KMS-11 (cell line): Measurements from ENCODE around the gene CAPN7.

Source experiments
- H2AFZ ChIP-seq: fragments of 200-600 bp; sonication (generic); 2 replicates; pipeline ENCODE4 v1.6.1; 2016; ENCODE audit warnings: antibody characterized with exemption, mixed run types, low read depth
- H3K27ac ChIP-seq: fragments of 200-600 bp; sonication (generic); 2 replicates; pipeline ENCODE4 v1.6.1; 2016; ENCODE audit warnings: mild to moderate bottlenecking, mixed run types
- H3K27me3 ChIP-seq: fragments of 200-600 bp; sonication (generic); 2 replicates; pipeline ENCODE4 v1.6.1; 2017; ENCODE audit warnings: mild to moderate bottlenecking, low read depth, mixed run types, moderate library complexity; ENCODE audit not compliant: insufficient read depth
- H3K36me3 ChIP-seq: fragments of 200-600 bp; sonication (generic); 2 replicates; pipeline ENCODE4 v1.6.1; 2017; ENCODE audit warnings: mild to moderate bottlenecking, mixed run types; ENCODE audit not compliant: insufficient read depth
- H3K4me1 ChIP-seq: fragments of 200-600 bp; sonication (generic); 2 replicates; pipeline ENCODE4 v1.6.1; 2016; ENCODE audit warnings: mild to moderate bottlenecking, low read depth, mixed run types; ENCODE audit not compliant: poor library complexity, severe bottlenecking
- H3K4me2 ChIP-seq: fragments of 200-600 bp; sonication (generic); 2 replicates; pipeline ENCODE4 v1.7.0; 2016; ENCODE audit warnings: mild to moderate bottlenecking, mixed run types
- H3K4me3 ChIP-seq: fragments of 200-600 bp; sonication (generic); IDR thresholded peaks from 2 replicates; pipeline ENCODE4 v1.6.1; 2017; ENCODE audit warnings: low read depth, low read length, mixed read lengths; ENCODE audit not compliant: insufficient read depth
- H3K79me2 ChIP-seq: fragments of 200-600 bp; sonication (generic); 2 replicates; pipeline ENCODE4 v1.6.1; 2016; ENCODE audit warnings: low read depth, mixed run types; ENCODE audit not compliant: insufficient read depth
- H3K9ac ChIP-seq: fragments of 200-600 bp; sonication (generic); 2 replicates; pipeline ENCODE4 v1.6.1; 2016; ENCODE audit warnings: mild to moderate bottlenecking, mixed run types
- H4K20me1 ChIP-seq: fragments of 200-600 bp; sonication (generic); 2 replicates; pipeline ENCODE4 v1.6.1; 2016; ENCODE audit warnings: mild to moderate bottlenecking, mixed run types; ENCODE audit not compliant: insufficient read depth
- TF ChIP-seq, protein P1 (sequence below): fragments of 200-600 bp; sonication (generic); conservative IDR thresholded peaks from 2 replicates; pipeline ENCODE4 v1.6.1; 2017; ENCODE audit warnings: low read depth, mild to moderate bottlenecking, antibody characterized with exemption, low read length, moderate library complexity, mixed read lengths

The CAPN7 gene

DNA sequence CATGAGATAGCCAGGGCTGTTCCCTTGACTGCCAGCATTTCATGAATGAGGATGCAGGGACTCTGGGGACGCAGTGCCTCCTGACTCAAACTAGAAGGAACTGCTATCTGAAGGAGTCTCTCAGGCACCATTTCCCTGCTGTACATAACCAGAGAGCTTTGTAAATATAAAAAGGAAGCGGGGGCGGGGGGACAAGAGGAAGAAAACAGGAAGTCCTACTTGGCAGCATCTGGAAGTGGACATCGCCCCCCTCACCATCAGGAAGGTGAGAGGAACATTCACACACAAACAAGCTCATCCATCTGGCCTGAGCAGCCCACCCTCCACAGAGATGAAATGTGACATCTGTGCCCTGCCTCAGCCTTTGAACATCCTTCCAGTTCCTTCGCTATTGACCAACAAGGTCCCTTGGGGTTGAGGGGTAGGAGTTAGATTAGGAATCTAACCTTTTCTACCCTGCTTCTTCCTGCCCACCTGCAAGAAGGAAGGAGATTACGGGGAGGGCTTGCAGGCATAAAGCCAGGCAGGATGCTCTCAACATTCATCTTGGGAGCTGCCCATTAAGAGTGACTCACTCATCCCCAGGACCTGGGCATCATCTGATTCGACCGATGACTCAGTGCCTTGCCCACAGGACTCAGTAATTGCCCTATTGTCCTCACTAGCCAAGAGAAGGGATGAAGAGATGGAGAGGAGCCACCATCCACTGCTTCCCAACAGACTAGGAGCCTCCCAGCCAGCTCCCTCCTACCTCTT, 94.5 kb downstream of the CAPN7 start:
- no peak overlapping the region for H3K9ac ChIP-seq
- H3K27ac ChIP-seq, result no peak overlapping the region
- no peak overlapping the region for H3K4me2 ChIP-seq
- no peaks in the 10 kb centered on the region for H3K79me2 ChIP-seq
- no peaks in the 10 kb centered on the region for H4K20me1 ChIP-seq
- no peaks in the 10 kb centered on the region for H3K27me3 ChIP-seq
- H3K4me1 ChIP-seq, result no peaks in the 10 kb centered on the region
- H3K36me3 ChIP-seq, result no peaks in the 10 kb centered on the region
- TF ChIP-seq, protein P1, sequence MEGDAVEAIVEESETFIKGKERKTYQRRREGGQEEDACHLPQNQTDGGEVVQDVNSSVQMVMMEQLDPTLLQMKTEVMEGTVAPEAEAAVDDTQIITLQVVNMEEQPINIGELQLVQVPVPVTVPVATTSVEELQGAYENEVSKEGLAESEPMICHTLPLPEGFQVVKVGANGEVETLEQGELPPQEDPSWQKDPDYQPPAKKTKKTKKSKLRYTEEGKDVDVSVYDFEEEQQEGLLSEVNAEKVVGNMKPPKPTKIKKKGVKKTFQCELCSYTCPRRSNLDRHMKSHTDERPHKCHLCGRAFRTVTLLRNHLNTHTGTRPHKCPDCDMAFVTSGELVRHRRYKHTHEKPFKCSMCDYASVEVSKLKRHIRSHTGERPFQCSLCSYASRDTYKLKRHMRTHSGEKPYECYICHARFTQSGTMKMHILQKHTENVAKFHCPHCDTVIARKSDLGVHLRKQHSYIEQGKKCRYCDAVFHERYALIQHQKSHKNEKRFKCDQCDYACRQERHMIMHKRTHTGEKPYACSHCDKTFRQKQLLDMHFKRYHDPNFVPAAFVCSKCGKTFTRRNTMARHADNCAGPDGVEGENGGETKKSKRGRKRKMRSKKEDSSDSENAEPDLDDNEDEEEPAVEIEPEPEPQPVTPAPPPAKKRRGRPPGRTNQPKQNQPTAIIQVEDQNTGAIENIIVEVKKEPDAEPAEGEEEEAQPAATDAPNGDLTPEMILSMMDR, result no peak
- no peak overlapping the region for H3K4me3 ChIP-seq
- H2AFZ ChIP-seq, result no peak overlapping the region

- Histone ChIP-seq H3K4me2 (no peak overlapping the region), H3K36me3 (no peaks in the 10 kb centered on the region), H3K27ac (no peak overlapping the region)
Observed at GRCh38 chr3:15301761-15302160, 95.7 kb downstream of the CAPN7 start.

More at GRCh38 chr3:15301761-15302160, 95.7 kb downstream of the CAPN7 start:
- Histone ChIP-seq H3K9ac (no peak overlapping the region), H3K4me1 (no peaks in the 10 kb centered on the region), H3K79me2 (no peaks in the 10 kb centered on the region), H4K20me1 (no peaks in the 10 kb centered on the region), H3K4me3 (no peak overlapping the region), H3K27me3 (no peaks in the 10 kb centered on the region), H2AFZ (no peak overlapping the region)
- TF ChIP-seq, protein P1, result no peak
